NCI-H1436 treated with DMSO at 0.1 percent for 48 hours (cell line): ENCODE data around the gene TECPR1.

Experiments
- DNase-seq: peaks from one replicate; lab custom pipeline; 2025; lab: John Stamatoyannopoulos, UW

Gene TECPR1

DNA sequence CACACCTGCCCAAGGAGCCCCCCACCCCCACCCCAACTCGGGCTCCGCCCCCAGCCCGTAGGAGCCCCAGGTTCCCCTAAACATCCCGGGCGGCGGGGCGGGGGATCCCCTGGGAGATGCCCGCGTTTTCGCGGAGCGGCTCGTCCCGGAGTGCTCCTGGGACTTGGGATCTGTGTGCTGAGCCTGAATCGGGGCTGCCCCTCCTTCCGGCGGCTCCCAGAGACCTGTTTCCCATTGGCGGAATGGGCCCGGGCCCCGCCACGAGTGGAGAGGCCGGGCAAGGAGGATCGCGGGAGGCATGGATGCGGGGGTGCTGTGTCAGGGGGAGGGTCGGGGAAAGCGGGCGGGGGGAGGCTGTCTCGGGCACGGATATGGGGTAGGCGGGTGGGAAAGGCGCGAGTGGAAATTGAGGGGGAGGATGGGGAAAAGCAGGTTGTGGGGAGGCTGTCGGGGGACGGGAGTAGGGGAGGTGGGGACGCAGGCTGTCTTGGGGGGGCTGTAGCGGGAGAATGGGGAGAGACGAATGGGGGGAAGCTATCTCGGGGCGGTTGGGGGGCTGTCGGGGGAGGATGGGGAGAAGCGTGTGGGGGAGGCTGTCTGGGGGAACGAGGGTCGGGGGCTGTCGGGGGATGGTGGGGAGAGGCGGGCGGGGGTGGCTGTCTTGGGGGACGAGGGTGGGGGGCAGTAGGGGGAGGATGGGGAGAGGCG is 41.4 kb downstream of the TECPR1 start:
- DNase-seq: no peak

DNA sequence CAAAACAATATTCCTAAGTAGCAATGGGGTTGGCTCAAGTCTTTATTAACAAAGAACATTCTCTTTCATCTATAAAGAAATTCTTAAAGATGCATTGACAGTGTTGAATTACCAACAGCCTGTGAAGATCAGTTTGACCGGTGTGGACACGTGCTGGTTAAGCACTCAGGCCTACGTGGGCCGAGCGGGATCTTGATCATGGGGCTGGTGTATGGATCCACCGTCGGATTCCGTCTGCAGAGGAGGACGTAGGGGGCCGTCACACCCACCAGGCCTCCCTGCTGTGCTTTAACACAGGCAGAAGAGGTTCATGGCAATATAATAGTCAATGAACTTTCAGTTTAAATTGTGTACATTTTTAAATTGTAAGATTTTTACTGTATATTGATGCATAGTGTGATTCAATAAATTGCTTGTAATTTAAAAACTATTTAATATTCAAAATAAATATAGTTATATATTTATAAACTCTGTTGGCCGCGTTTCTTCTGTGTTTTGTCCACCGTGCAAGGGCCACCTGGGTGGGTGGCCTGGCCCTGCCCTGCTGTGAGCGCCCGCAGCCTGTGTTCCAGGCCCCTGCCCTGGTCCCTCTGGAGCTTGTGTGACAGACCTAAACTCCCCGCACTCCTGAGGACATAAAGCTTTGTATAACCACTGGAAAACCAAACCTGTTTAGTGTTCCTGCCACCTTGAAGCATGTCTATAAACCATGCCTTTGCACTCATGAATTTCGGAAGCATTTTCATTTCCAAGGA is 42.7 kb downstream of the TECPR1 start:
- no peak for DNase-seq

DNA sequence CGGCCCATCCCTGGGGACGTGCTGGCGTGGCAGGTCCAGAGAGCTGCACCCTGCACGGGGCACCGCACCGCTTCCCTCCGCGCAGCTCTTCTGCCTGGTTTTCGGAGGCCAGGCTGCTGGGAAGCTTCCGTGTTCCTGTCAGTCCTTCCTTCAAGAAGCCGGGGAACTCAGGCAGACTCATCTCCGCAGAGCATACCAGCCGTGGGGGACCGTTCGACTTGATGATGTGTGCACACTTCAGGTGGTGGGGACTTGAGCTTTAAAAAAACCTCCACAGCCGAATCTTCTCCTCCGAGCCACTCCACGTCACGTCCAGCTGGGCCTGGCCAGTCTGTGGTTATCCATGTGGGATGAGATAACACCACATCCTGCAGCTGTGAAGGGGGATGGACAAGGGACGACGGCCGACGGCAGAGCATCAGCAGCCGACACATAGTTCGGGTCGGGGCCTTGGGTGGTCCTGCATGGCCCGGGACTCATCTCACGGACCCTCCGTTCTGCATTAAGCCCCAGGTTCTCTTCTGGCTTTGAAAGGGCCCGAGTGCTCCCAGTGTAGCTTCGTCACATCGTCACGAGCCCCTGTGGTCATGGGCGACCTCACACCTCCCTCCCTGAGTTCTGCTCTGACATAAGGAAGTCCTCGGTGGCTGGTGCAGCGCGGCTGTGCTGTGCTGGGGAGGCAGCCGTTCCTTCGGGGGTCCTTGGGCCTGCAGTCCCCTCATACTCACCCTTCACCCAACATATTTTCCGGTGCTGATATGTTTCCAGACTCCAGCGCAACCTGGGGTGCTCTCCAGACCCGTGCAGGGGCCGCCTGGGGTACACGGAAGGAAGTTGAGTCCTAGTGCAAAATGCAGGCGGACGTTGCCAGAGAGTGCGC is 45.3 kb downstream of the TECPR1 start:
- DNase-seq: no peak

DNA sequence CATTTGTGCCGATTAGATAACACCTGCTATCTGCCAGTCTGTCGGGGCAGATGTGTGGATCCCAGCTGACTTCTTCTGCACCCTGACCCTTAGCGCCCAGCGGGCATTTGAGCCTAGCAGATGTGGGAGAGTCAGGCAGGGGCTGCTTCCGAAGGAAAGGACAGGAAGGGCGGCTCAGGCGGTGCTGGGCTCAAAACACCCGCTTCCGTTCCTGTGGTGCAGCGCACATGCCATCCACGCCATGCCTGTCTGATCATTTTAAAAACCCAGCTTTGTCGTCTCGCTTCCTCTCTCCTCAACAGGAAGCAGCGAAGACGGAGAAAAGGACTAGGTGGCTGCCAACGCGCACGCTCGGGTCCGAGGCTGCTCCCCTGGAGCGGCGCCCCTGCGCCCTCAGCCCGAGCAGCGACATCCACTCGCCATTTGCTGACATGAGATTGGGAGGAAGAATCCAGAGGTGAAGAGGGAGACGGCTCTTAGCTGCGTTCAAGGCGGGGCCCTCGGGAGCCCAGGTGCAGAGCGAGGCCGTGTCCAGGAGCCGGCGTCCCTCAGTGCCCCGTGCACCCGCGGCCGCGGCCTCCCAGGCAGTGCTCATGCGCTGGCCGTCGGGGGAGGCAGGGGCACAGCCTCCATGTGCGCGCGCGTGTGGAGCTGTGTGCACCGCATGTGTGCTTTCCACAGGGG is 46.7 kb downstream of the TECPR1 start:
- DNase-seq: no peak

DNA sequence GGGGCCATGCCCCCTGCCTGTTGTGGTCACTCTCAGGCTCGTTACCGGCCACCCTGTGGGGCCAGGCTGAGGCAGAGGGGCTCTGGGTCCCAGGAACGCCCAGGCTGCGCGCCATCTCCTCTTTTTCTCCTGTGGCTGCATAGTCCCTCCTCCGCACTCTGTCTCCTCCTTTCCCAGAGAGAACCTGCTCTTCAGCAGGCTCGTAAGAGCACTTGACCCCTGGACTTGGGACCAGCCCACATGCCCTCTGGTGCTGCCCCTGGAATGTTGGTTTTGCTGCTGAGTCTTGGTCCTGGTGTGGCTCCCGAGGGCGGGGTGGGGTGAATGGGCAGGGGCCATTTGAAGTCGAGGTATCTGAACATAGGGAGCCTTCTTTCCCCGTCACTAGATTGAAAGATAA is 47.4 kb downstream of the TECPR1 start:
- no peak for DNase-seq

DNA sequence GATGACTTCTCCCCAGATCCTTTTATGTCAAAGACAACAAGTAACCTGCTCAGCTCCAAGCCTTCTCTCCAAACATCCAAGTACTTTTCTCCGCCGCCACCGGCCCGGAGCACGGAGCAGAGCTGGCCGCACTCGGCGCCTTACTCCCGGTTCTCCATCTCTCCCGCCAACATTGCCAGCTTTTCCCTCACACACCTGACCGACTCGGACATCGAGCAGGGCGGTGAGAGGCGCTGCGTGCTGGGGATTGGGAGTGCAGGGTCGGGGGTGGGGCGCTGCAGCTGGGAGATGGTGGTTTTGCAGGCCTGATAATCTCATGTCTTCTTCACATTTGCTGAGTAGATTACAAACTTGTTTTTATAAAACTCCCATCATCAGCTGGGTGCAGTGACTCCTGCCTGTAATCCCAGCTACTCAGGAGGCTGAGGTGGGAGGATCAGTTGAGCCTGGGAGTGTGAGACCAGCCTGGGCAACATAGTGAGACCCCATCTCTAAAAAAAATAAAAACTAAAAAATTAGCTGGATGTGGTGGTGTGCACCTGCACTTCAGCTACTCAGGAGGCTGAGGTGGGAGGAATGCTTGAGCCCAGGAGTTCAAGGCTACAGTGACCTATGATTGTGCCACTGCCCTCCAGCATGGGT is 47.9 kb downstream of the TECPR1 start:
- DNase-seq: no peak

DNA sequence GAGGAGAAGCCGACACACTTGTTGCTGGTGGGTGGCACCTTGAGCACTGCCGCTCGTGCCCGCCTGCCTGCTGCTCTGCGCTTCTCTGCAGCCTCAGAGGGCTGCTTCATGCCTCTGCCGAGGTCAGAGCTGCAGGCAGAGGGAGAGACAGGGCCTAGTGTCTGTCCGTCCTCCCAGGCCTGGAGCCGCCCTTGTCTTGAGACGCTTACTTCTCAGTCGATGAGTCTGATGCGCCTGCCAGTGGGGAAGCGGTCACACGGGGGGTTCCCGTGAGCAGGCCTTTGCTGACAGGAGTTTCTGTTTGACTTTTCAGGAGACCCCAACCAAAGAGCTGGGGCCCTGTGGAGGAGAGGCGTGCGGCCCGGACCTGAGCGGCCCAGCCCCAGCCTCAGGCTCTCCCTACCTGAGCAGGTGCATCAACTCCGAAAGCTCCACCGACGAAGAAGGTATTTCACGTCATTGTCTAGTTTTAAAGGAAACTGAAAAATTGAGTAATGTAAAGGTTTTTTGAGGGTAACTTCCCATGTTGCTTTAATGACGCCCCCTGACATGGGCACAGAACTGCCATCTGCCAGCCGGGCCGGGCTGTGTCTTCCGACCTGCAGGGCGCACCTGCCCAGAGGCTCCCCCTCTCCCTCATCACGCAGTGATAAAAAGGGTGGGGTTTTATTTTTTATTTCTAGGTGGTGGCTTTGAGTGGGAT is 48.6 kb downstream of the TECPR1 start:
- DNase-seq: no peak

DNA sequence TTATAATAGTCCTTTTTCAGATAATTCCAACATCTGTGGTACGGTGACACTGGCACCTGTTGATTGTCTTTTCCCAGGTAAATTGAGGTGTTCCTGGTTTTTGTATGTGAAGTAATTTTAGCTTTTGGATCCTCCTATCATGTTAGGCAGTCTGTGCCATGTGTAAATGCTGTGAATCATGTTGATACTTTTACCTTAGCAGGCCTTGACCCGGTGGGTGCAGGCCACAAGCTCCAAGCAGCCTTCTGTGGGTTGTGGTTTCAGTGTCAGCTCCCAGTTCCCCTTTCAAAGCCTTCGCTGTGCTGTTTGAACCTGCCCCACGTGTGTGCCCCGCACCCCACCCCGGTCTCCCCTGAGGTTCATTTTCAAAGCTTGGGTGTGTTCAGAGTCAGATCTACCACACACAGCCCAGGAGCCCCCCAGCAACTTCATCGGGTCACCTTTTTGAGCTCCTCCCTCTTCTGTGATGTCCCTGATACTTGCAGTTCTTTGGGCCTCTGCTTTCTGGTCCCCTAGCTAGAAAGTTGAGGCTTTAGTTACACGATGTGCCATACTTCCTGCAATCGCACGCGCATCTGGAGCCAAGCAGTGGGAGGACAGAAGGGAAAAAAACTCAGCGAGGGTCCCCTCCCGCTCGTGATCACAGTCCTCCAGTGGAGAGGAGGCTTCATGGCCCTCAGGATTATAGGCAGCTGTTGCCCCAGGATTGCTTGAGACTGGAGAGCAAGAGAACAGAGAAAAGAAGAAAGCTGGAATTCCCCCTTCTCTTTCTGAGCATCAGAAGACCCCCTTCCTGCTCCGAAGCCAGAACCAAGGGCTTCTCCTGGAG is 49.5 kb downstream of the TECPR1 start:
- DNase-seq: no peak

DNA sequence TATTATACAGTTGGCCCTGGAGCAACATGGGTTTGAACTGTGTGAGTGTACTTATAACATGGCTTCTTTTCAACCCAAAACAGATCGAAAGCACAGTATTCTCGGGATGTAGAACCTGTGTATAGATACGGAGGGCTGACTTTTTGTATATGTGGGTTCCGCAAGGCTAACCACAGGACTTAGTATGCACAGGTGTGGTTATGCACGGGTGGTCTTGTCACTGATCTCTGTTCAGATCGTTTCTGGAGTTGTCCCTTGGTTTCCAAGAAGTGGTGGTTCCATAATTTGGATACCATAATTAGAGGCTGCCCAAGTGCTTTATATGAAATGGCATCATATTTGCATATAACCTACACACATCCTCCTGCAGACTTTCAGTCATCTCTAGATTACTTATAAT is 51.7 kb downstream of the TECPR1 start:
- no peak for DNase-seq

DNA sequence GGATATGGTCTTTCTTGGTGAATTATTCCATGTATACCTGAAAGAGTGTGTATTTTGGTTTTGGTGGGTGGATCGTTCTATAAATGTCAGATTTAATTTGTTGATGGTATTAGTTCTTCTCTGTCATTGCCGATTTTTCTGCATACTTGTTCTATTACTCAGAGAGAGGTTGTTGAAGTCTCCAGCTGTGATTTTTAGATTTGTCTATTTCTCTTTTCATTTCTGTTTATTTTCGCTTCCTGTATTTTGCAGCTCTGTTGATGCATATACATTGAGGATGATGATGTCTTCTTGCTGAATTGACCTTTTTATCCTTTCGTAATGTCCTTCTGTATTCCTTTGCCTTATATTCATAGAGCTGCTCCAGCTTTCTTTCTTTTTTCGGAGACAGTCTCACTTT is 52.9 kb downstream of the TECPR1 start:
- DNase-seq: no peak

DNA sequence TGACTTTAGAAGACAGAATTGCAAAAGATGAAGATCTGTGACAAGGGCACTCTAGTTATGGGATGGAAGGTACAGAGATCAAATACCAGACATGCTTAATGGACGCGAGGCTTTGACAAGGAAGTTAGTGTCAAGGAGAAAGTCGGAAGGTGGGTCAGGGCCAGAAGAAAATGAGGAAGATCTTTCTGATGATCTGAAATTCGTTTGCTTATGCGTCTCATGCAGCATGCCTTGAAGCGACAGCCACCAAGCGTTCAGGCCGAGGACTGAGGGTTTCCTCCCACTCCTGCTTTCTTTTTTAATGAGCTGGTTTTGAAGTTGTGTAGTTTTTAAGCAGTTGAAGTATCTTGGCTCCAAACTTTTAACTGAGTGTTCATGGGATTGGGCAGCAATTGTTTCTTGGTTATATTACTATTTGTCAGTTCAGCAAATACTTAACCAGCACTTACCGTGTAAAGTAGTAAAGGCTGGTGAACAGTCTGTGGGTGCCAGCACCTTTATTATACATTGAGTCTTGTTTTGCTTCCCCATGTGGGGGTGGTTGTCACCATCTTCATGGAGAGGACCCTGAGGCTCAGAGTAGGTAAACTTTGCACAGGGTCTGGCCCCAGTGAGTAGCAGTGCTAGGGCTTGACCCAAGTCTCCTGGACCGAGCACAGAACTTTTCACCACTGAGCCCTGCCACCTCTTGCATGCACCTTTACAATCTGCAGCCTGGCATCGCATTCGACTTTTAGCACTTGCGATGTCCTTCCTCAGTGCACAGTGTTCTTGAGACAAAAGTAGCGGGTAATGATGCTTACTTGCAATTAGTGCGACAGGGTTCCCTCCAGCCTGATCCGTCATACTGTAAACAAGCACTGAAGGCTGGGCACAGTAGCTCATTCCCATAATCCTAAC is 55.1 kb downstream of the TECPR1 start:
- no peak for DNase-seq

DNA sequence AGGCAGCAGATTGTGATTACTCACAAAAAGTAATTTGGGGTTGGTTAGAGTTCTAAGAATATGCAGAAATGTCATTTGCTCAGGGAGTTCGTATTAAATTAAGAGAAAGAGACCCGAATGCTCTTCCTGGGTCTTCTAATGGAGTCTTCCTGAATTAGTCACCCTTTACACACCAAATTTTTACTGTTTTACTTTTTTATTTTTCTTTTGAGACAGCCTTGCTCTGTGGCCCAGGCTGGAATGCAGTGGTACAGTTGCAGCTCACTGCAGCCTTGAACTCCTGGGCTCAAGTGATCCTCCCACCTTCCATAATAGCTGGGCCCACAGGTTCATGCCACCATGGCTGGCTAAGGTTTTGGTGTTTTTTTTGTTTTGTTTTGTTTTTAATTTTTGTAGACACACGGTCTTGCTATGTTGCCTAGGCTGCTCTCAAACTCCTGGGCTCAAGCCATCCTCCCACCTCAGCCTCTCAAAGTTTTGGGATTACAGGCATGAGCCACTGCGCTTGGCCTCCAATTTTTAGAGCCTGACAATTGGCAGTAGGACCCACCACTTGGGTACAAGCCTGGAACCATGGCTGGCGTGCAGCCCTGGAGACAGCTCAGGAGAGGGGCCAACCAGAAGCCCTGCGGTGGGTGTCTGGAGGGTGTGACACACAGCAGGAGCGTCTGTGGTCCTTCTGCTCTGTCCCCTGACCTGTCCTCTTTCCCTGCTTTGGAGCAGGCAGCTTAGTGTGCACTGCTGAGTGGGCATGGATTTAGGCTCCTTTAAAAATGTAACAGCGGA is 57.2 kb downstream of the TECPR1 start:
- DNase-seq: no peak

DNA sequence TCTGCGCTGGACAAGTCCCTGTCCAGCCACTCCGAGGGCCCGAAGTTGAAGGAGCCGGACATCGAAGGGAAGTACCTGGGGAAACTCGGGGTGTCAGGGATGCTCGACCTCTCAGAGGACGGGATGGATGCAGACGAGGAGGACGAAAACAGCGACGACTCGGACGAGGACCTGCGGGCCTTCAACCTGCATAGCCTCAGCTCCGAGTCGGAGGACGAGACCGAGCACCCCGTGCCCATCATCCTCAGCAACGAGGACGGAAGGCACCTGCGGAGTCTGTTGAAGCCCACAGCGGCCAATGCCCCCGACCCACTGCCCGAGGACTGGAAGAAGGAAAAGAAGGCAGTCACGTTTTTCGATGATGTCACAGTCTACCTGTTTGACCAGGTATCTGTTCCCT is 57.8 kb downstream of the TECPR1 start:
- DNase-seq: no peak

DNA sequence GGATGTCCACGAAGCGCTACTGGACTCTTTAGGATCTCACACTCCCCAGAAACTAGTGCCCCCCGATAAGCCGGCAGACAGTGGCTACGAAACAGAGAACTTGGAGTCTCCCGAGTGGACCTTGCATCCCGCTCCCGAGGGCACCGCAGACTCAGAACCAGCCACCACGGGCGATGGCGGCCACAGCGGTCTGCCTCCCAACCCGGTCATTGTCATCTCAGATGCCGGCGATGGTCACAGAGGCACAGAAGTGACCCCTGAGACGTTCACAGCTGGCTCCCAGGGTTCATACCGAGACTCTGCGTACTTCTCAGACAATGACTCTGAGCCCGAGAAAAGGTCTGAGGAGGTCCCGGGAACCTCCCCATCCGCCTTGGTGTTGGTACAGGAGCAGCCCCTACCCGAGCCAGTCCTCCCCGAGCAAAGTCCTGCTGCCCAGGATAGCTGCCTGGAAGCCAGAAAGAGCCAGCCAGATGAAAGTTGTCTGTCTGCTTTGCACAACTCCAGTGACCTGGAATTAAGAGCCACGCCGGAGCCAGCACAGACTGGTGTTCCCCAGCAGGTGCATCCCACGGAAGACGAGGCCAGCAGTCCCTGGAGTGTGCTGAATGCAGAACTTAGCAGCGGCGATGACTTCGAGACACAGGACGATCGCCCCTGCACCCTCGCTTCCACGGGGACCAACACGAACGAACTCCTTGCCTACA is 58.4 kb downstream of the TECPR1 start:
- no peak for DNase-seq

DNA sequence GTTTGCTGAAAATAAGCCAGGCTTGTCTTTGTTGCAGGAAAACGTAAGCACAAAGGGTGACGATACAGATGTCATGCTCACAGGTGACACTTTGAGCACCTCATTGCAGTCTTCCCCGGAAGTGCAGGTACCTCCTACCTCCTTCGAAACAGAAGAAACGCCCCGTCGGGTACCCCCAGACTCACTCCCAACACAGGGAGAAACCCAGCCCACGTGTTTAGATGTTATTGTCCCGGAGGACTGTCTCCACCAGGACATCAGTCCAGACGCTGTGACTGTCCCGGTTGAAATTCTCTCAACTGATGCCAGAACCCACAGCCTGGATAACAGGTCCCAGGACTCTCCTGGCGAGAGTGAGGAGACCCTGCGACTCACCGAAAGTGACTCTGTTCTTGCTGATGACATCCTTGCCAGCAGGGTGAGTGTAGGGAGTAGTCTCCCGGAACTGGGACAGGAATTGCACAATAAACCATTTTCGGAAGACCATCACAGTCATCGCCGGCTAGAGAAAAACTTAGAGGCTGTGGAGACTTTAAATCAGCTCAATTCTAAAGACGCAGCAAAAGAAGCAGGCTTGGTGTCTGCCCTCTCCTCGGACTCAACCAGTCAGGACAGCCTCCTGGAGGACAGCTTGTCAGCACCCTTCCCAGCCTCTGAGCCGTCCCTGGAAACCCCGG is 59.1 kb downstream of the TECPR1 start:
- DNase-seq: no peak

DNA sequence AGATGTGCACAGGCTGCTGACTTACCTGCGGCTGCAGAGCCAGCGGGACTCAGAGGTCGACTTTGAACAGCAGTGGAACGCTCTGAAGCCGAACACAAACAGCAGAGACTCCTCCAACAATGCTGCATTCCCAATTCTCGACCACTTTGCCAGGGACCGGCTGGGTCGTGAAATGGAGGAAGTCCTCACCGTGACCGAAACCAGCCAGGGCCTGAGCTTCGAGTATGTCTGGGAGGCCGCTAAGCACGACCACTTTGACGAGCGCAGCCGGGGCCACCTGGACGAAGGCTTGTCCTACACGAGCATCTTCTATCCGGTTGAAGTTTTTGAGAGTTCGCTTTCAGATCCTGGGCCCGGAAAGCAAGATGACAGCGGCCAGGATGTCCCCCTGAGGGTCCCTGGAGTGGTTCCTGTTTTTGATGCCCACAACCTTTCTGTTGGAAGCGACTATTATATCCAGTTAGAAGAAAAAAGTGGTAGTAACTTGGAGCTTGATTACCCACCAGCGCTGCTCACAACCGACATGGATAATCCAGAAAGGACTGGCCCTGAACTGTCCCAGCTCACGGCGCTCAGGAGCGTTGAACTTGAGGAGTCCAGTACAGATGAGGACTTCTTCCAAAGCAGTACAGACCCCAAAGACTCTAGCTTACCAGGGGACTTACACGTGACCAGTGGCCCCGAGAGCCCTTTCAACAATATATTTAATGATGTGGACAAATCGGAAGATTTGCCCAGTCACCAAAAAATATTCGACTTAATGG is 60.2 kb downstream of the TECPR1 start:
- DNase-seq: no peak
